ENCODE data around the gene SGF29.
"Not testable (repeated sequence)": the region's sequence is repeated elsewhere in the genome, so short reads cannot be mapped to it uniquely, and the experiment has no call there.

Gene SGF29

GRCh38 chr16:28592511-28592910, 38.8 kb downstream of the SGF29 start:
- in situ Hi-C loops (cut with HindIII; ENCODE audit: low sequenced_read_pairs), result no loop called here

DNA sequence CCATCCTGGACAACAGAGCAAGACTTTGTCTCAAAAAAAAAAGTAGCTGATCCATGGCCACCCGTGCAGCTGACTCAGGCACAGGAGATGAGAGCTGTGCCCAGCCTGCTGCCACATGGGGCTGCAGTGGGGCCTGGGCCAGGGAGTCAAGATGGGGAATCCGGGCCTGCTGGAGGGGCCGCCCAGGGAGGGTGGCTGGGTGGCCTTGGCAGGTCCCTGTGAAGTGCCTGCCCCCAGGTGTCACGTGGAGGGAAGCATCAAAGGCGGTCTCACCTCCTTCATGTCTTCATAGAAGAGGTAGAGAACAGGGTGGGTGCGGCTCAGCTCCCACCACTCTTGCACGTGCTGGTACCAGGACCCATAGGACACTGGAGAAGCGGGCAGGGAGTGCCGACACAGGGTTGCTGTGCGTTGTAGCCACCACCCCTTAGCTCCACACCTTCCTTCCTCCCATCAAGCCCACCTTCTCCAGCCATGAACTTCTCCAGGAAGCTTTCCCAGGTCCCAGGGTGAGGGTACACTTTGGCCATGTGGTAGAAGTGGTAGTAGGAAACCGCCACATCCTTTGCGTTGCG, 39.3 kb downstream of the SGF29 start:
- in situ Hi-C loops (cut with HindIII; ENCODE audit: low sequenced_read_pairs), result no loop called here

- in situ Hi-C loops (cut with HindIII; ENCODE audit: low sequenced_read_pairs), result not testable (repeated sequence)
These were observed 41.7 kb downstream of the SGF29 start for GRCh38 chr16:28595451-28595850.

DNA sequence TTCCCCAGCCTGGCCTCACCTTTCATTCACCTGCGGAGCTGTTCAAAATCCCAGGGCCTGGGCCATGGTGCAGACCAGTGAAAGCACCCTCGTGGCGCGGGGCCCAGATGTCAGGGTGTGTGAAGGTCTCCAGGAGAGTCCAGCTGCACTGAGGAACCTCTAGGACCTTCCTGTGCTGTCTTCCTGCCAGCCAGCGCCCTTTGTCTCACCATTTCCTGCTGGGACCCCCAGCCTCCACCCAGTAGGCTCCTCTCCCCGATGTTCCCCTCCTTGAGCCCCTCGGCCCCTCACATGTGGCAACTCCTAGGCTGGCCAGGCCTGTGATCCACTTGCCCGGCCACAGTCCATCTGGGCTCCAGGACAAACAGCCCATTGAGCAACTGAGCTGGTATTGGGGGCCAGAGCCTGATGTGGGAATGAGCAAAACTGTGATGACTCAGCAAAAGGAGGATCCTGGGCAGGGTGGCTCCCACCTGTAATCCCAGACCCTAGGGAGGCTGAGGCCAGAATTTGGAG, 42.5 kb downstream of the SGF29 start:
- in situ Hi-C loops (cut with HindIII; ENCODE audit: low sequenced_read_pairs), result no loop called here

DNA sequence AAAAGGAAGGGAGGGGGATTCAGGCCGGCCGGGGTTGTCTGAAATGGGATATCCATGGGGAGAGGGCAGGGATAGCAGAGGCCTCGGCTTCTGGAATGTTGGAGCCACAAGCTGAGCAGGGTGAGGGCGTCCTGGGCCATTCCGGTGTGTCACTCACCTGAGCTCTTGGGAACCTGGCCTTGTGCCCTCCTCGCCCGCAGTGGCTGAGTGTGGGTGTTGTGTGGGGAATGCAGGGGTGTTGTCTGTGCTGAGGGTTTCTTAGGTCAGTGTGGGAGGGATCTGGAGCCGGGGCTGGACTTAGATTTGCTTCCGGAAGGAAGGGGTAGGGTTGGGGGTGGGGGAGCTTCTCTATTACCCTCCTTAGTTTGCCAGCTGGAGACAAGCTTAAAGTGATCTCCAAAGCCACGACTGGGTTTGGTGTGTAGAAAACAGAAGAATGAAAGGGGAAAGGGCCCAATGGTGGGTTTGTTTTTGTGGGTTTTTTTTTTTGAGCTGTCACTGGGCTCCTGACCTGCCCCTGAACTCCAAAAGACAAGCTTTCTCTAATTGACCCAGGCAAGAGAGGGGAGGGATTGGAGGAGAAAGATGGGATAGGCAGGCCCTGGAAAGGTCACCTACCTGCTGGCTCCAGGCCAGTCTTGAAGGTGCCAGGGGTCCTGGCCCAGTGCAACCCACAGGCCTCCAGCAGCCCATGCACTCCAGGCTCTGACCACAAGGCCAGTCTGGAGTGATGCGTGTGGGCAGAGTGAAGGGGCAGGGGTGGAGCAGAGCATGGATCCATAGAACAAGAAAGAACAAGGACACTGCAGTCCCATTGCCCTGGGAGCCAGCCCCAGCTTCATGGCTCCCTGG, 43.3 kb downstream of the SGF29 start, which contains the start of gene SULT1A2:
TSS of gene SULT1A2 (minus strand) at position 211 of the 852 bp plus-strand sequence. CDS start 1,120 bp downstream, outside the sequence.
- in situ Hi-C loops (cut with HindIII; ENCODE audit: low sequenced_read_pairs), result no loop called here

GRCh38 chr16:28597692-28598261, 44.1 kb downstream of the SGF29 start:
- in situ Hi-C loops (cut with HindIII; ENCODE audit: low sequenced_read_pairs), result no loop called here

DNA sequence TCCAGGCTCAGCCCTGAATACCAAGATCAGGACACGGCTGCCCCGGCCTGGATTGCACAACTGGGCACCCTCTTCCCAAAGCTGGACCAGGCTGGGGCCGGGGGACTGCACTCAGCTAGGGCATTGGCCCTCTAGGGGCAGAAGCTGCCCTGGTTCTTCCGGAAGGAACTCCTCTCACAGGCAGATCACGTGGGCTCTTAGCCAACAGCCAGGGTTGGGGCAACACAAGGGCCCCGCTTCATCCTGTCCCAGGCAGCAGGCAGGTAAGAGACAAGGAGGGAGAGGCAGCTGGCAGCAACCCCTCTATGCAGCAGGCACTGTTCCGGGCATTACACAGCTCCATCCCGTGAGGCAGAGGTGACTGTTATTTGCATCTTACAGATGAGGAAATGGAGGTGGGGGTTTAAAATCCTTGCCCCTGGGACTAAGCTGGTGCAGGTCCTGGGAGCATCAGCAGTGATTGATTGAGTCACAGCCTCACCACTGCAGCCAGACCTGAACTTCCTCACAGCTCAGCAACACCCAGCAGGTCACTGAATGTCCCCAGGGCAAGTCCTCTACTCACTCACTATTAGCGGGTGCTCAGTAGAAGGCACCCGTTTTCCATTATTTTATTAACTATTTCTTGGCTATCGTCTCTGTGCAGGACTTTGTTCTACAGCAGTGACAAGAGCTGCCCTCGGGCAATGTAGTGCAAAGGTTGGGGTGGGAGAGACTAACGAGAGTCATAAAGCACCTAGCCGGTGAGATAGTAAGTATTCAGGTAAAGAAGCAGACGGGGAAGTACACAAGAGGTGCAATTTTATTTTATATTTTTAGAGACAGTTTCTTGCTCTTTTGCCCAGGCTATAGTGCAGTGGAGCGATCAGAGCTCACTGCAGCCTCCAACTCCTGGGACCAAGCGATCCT, 45.9 kb downstream of the SGF29 start:
- in situ Hi-C loops (cut with HindIII; ENCODE audit: low sequenced_read_pairs), result not testable (repeated sequence)

- in situ Hi-C loops (cut with HindIII; ENCODE audit: low sequenced_read_pairs), result not testable (repeated sequence)
These were observed 47.2 kb downstream of the SGF29 start for GRCh38 chr16:28600965-28601364.

DNA sequence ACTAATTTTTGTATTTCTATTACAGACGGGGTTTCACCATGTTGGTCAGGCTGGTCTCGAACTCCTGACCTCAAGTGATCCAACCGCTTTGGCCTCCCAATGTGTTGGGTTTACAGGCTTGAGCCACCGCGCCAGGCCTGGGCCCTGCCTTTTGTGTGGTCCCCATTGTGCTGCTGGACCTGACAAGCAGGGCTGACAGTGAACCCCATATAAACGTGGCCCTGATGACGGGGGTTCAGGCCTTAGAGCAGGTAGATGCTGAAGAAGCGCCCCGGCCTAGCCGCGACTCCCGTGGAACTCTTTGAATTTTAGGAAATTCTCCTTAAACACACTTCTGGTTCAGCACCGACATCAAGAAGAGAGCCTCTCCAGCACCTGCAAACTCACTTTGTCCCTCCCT, 47.9 kb downstream of the SGF29 start:
- in situ Hi-C loops (cut with HindIII; ENCODE audit: low sequenced_read_pairs), result not testable (repeated sequence)

DNA sequence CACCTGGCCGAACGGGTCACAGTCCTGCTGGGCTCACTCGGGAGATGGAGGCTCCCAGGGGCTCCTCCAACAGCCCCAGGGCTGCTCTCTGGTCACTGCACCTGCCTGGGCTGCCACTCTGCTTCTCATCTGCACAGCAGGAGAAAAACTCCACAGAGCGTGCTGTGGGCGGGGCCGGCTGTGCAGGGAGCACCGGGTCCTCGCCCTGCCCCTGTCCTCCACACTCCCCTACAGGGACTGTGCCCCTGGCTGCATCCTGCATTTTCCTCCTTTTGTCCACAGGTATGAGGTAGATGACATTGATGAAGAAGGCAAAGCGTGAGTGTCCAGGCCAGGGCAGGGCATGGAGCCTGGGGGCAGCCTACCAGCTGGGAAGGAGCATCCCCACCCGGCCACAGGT, 48.3 kb downstream of the SGF29 start:
- in situ Hi-C loops (cut with HindIII; ENCODE audit: low sequenced_read_pairs), result not testable (repeated sequence)

GRCh38 chr16:28602529-28602928, 48.8 kb downstream of the SGF29 start:
- in situ Hi-C loops (cut with HindIII; ENCODE audit: low sequenced_read_pairs), result no loop called here

- in situ Hi-C loops (cut with HindIII; ENCODE audit: low sequenced_read_pairs), result no loop called here
These were observed 49.9 kb downstream of the SGF29 start for GRCh38 chr16:28603381-28604185.

- in situ Hi-C loops (cut with HindIII; ENCODE audit: low sequenced_read_pairs), result no loop called here
These were observed 50.5 kb downstream of the SGF29 start for GRCh38 chr16:28604186-28604565.

DNA sequence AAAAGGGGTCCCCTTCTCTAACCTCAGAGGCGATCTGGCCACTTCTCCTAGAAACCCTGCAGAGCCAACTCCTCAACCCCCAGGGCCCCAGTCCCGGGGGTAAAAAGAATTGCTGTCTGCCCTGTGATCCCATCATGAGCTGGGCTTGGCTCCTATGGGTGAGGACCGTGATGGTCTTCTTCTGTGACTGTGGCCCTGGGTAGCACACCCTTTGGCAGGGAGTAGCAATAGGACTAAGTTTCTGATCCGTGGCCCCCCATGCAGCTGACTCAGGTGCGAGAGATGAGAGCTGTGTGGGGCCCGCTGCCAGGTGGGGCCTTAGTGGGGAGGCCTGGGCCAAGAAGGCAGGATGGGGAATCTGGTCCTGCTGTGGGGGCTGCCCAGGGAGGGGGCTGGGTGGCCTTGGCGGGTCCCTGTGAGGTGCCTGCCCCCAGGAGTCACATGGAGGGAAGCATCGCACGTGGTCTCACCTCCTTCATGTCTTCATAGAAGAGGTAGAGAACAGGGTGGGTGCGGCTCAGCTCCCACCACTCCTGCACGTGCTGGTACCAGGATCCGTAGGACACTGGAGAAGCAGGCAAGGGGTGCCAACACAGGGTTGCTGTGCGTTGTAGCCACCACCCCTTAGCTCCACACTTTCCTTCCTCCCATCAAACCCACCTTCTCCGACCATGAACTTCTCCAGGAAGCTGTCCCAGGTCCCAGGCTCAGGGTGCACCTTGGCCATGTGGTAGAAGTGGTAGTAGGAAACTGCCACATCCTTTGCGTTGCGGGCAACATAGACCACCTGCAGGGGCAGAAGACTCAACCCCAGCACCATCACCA, 52.8 kb downstream of the SGF29 start:
- in situ Hi-C loops (cut with HindIII; ENCODE audit: low sequenced_read_pairs), result no loop called here

- in situ Hi-C loops (cut with HindIII; ENCODE audit: low sequenced_read_pairs), result no loop called here
These were observed 53.5 kb downstream of the SGF29 start for GRCh38 chr16:28607116-28607623.

GRCh38 chr16:28607681-28608495, 54.2 kb downstream of the SGF29 start:
- in situ Hi-C loops (cut with HindIII; ENCODE audit: low sequenced_read_pairs), result not testable (repeated sequence)

GRCh38 chr16:28608496-28608808, 54.7 kb downstream of the SGF29 start:
- in situ Hi-C loops (cut with HindIII; ENCODE audit: low sequenced_read_pairs), result not testable (repeated sequence)

Measured in DLD1 (cell line).